BE2C (cell line): ENCODE results near the gene TMEM39A.

Experiments
- DNase-seq: peaks from one replicate; pipeline ENCODE4 v3.0.0-alpha.2; 2020
- H3K27me3 ChIP-seq: fragments of 250-450 bp; sonication (Bioruptor Pico); 2 replicates; pipeline ENCODE4 v1.5.1; 2020; ENCODE audit warnings: mild to moderate bottlenecking
- H3K36me3 ChIP-seq: fragments of 250-450 bp; sonication (Bioruptor Pico); 2 replicates; pipeline ENCODE4 v1.5.1; 2020; ENCODE audit warnings: mild to moderate bottlenecking
- H3K4me1 ChIP-seq: fragments of 250-450 bp; sonication (Bioruptor Pico); 2 replicates; pipeline ENCODE4 v1.5.1; 2020
- H3K4me3 ChIP-seq: 2 replicates; pipeline ENCODE4 v1.5.1; 2011; ENCODE audit warnings: low read depth, low read length
- H3K9me3 ChIP-seq: fragments of 250-450 bp; sonication (Bioruptor Pico); 2 replicates; pipeline ENCODE4 v1.5.1; 2020
- CTCF ChIP-seq: IDR thresholded peaks from 2 replicates; pipeline ENCODE4 v1.5.1; 2012; ENCODE audit warnings: mild to moderate bottlenecking, low read depth, low read length

Gene TMEM39A

GRCh38 chr3:119500901-119501300 lies 37.5 kb upstream of the TMEM39A start:
- Histone ChIP-seq H3K4me3 (no peak overlapping the region), H3K27me3 (no peaks in the 10 kb centered on the region), H3K36me3 (peaks cover 19% of the 10 kb centered on the region), H3K9me3 (no peaks in the 10 kb centered on the region), H3K4me1 (peaks cover 4% of the 10 kb centered on the region)
- TF ChIP-seq CTCF: no peak
- no peak for DNase-seq

- Histone ChIP-seq H3K4me1 (peaks cover 4% of the 10 kb centered on the region), H3K4me3 (0 out of 2 replicates have a peak overlapping the region, but pooled peaks have one; percentile 19), H3K27me3 (no peaks in the 10 kb centered on the region), H3K36me3 (peaks cover 15% of the 10 kb centered on the region), H3K9me3 (no peaks in the 10 kb centered on the region)
- DNase-seq: no peak
- TF ChIP-seq CTCF: no peak
These were observed 36.9 kb upstream of the TMEM39A start for GRCh38 chr3:119500265-119500664.

- Histone ChIP-seq H3K4me1 (peaks cover 4% of the 10 kb centered on the region), H3K27me3 (no peaks in the 10 kb centered on the region), H3K36me3 (peaks cover 5% of the 10 kb centered on the region; the same call in 1 of the 2 replicates), H3K9me3 (no peaks in the 10 kb centered on the region), H3K4me3 (peak within 1 kb of the TSS; percentile 98)
- TF ChIP-seq CTCF: no peak
- DNase-seq: peak; percentile 97
These were observed 35.0 kb upstream of the TMEM39A start, which contains the start of gene TIMMDC1 for GRCh38 chr3:119498186-119499011. Gene TIMMDC1, plus strand, starts transcription at chr3:119498547. Its CDS starts 187 bp downstream, at chr3:119498734.

GRCh38 chr3:119497820-119498185 lies 34.4 kb upstream of the TMEM39A start:
- H3K27me3 ChIP-seq: no peaks in the 10 kb centered on the region
- H3K36me3 ChIP-seq: no peaks in the 10 kb centered on the region; the same call in 1 of the 2 replicates
- no peak for DNase-seq
- H3K9me3 ChIP-seq: no peaks in the 10 kb centered on the region
- peak overlapping the region; percentile 98 for H3K4me3 ChIP-seq
- H3K4me1 ChIP-seq: peaks cover 4% of the 10 kb centered on the region
- TF ChIP-seq CTCF: no peak

GRCh38 chr3:119494597-119494996 lies 31.2 kb upstream of the TMEM39A start:
- H3K4me3 ChIP-seq: no peak overlapping the region
- no peaks in the 10 kb centered on the region for H3K4me1 ChIP-seq
- peak; percentile 31; the same call in 1 of the 2 replicates for TF ChIP-seq CTCF
- H3K9me3 ChIP-seq: no peaks in the 10 kb centered on the region
- H3K27me3 ChIP-seq: no peaks in the 10 kb centered on the region
- DNase-seq: no peak
- peaks cover 10% of the 10 kb centered on the region; the same call in 1 of the 2 replicates for H3K36me3 ChIP-seq

GRCh38 chr3:119492810-119493209 lies 29.4 kb upstream of the TMEM39A start:
- TF ChIP-seq CTCF: no peak
- Histone ChIP-seq H3K27me3 (no peaks in the 10 kb centered on the region), H3K9me3 (no peaks in the 10 kb centered on the region), H3K4me1 (no peaks in the 10 kb centered on the region), H3K4me3 (no peak overlapping the region), H3K36me3 (peaks cover 14% of the 10 kb centered on the region; the same call in 1 of the 2 replicates)
- no peak for DNase-seq
